ENCODE data around the gene NUDT4. TPM values are rescaled to one million over a fixed set of nuclear protein-coding genes. Genes with fewer than 3 reads are reported as not detected.

Gene NUDT4
- total RNA-seq (2021) (79.6 and 93.8 TPM in 2 replicates), Bru-seq, nascent RNA (percentile 95 among the genes with signal in this experiment), BruChase-seq, experiment 1, labeled RNA remaining after a 2-hour chase (percentile 95 among the genes with signal in this experiment), BruChase-seq, experiment 2, labeled RNA remaining after a 6-hour chase (percentile 91 among the genes with signal in this experiment)
- long read RNA-seq, full-length matches to known transcripts, result 423 of 464 reads
- long read RNA-seq, partial matches to known transcripts, result 3 of 464 reads
- long read RNA-seq, other reads (novel, unspliced or antisense), result 38 of 464 reads

GRCh38 chr12:93377252-93378195, at the start of gene NUDT4:
Gene NUDT4 (plus strand): TSS chr12:93377925. CDS start chr12:93378323, 398 bp downstream.
- H3K27me3 ChIP-seq (replicated peaks; ENCODE audit: insufficient read depth, low read depth, low read length, poor library complexity), result no peaks in the 10 kb centered on the region
- ChIA-PET POLR2A (ENCODE audit: low non-redundant PET) (no interaction called here), CTCF (no interaction called here)
- no peaks in the 10 kb centered on the region for H3K36me3 ChIP-seq (ENCODE audit: insufficient read depth, low read length, poor library complexity, severe bottlenecking)
- H3K27ac ChIP-seq (ENCODE audit: low read depth, low read length, poor library complexity, severe bottlenecking), result peak within 1 kb of the TSS; percentile 81
- H3K9me3 ChIP-seq (ENCODE audit: low read depth, low read length, poor library complexity, severe bottlenecking), result no peaks in the 10 kb centered on the region
- BruUV-seq (replicated peaks), result TSS peak; percentile 86
- TF ChIP-seq CTCF (conservative IDR thresholded peaks at IDR 0.05; ENCODE audit: low read depth, low read length) (no peak), EZH2 (IDR thresholded peaks at IDR 0.05; ENCODE audit: borderline replicate concordance, low read depth, low read length, poor library complexity, severe bottlenecking) (no peak)
- DNase-seq (ENCODE audit: low spot score), result peak; percentile 97
- peaks cover 23% of the 10 kb centered on the region for H3K4me1 ChIP-seq (ENCODE audit: insufficient read depth, low read length, poor library complexity, severe bottlenecking)
- H3K4me3 ChIP-seq (ENCODE audit: low read depth, low read length, poor library complexity, severe bottlenecking), result peak within 1 kb of the TSS; percentile 89
- intact Hi-C loops (cut with micrococcal nuclease; ENCODE audit: unreplicated experiment), result loop anchor here (5.0 to 10.0 kb wide), 2 partner anchors 153 to 280 kb away; no protein-coding TSS in a partner anchor

- no peak overlapping the region for H3K4me3 ChIP-seq (ENCODE audit: low read depth, low read length, poor library complexity, severe bottlenecking)
- no peak for DNase-seq (ENCODE audit: low spot score)
- no TSS peak for BruUV-seq (replicated peaks)
- H3K27me3 ChIP-seq (replicated peaks; ENCODE audit: insufficient read depth, low read depth, low read length, poor library complexity), result no peaks in the 10 kb centered on the region
- H3K27ac ChIP-seq (ENCODE audit: low read depth, low read length, poor library complexity, severe bottlenecking), result no peak overlapping the region
- TF ChIP-seq EZH2 (IDR thresholded peaks at IDR 0.05; ENCODE audit: borderline replicate concordance, low read depth, low read length, poor library complexity, severe bottlenecking) (no peak), CTCF (conservative IDR thresholded peaks at IDR 0.05; ENCODE audit: low read depth, low read length) (no peak)
- H3K4me1 ChIP-seq (ENCODE audit: insufficient read depth, low read length, poor library complexity, severe bottlenecking), result no peaks in the 10 kb centered on the region
- no peaks in the 10 kb centered on the region for H3K9me3 ChIP-seq (ENCODE audit: low read depth, low read length, poor library complexity, severe bottlenecking)
- intact Hi-C loops (cut with micrococcal nuclease; ENCODE audit: unreplicated experiment), result no loop called here
- ChIA-PET POLR2A (ENCODE audit: low non-redundant PET) (no interaction called here), CTCF (no interaction called here)
- H3K36me3 ChIP-seq (ENCODE audit: insufficient read depth, low read length, poor library complexity, severe bottlenecking), result no peaks in the 10 kb centered on the region
Observed at GRCh38 chr12:93333054-93333453, 44.7 kb upstream of the NUDT4 start.

DNA sequence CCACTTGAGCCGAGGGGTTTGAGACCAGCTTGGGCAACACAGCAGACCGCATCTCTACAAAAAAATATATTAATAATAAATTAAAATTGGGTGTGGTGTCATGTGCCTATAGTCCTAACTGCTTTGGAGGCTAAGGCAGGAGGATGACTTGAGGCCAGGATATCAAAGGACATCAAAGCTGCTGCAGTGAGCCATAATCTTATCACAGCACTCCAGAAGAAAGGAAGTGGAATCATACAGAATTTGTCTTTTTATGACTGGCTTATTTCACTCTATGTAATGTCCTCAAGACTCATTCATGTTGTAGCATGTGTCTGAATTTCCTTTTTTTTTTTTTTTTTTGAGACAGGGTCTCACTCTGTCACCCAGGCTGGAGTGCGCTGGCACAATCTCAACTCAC, 43.9 kb upstream of the NUDT4 start:
- DNase-seq (ENCODE audit: low spot score), result no peak
- Histone ChIP-seq H3K27me3 (replicated peaks; ENCODE audit: insufficient read depth, low read depth, low read length, poor library complexity) (no peaks in the 10 kb centered on the region), H3K9me3 (ENCODE audit: low read depth, low read length, poor library complexity, severe bottlenecking) (no peaks in the 10 kb centered on the region), H3K36me3 (ENCODE audit: insufficient read depth, low read length, poor library complexity, severe bottlenecking) (no peaks in the 10 kb centered on the region), H3K4me3 (ENCODE audit: low read depth, low read length, poor library complexity, severe bottlenecking) (no peak overlapping the region), H3K4me1 (ENCODE audit: insufficient read depth, low read length, poor library complexity, severe bottlenecking) (no peaks in the 10 kb centered on the region), H3K27ac (ENCODE audit: low read depth, low read length, poor library complexity, severe bottlenecking) (no peak overlapping the region)
- ChIA-PET POLR2A (ENCODE audit: low non-redundant PET) (no interaction called here), CTCF (no interaction called here)
- TF ChIP-seq EZH2 (IDR thresholded peaks at IDR 0.05; ENCODE audit: borderline replicate concordance, low read depth, low read length, poor library complexity, severe bottlenecking) (no peak), CTCF (conservative IDR thresholded peaks at IDR 0.05; ENCODE audit: low read depth, low read length) (no peak)
- no TSS peak for BruUV-seq (replicated peaks)
- intact Hi-C loops (cut with micrococcal nuclease; ENCODE audit: unreplicated experiment), result no loop called here
